GM18508 (cell line): Measurements from ENCODE around the gene SLC39A1.
A peak's percentile ranks its signal among the peaks of the same experiment; 100 is the strongest.

ENCODE experiments used
- ATAC-seq: cut with Tn5 transposase; IDR thresholded peaks from one replicate; pipeline ENCODE4 v1.9.1; 2021; ENCODE audit warnings: moderate number of reproducible peaks; ENCODE audit not compliant: insufficient read depth, unreplicated experiment

The SLC39A1 gene

GRCh38 chr1:153977250-153978240, 14.2 kb upstream of the SLC39A1 start, which contains the start of gene JTB:
JTB (minus strand) TSS chr1:153977674; CDS start chr1:153977252, 422 bp downstream.
- no peak for ATAC-seq

- ATAC-seq = no peak
Measured at GRCh38 chr1:153976819-153977249, 13.5 kb upstream of the SLC39A1 start.

DNA sequence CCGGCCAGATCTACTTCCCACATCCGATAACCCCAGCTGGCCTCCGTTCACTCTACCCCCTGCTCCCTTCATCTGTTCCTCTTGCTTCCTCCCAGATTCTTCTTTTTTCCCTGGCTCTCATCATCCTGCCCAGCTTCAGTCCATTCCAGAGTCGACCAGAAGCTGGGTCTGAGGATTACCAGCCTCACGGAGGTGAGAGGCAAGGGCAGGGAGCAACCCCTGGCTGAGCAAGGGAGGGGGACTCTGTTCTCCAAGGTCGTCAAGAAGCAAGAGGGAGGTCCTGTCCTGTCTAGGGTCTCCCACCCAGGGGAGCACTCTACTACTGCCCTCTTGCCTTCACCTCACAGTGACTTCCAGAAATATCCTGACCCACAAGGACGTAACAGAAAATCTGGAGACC, 10.2 kb upstream of the SLC39A1 start:
- ATAC-seq = no peak

DNA sequence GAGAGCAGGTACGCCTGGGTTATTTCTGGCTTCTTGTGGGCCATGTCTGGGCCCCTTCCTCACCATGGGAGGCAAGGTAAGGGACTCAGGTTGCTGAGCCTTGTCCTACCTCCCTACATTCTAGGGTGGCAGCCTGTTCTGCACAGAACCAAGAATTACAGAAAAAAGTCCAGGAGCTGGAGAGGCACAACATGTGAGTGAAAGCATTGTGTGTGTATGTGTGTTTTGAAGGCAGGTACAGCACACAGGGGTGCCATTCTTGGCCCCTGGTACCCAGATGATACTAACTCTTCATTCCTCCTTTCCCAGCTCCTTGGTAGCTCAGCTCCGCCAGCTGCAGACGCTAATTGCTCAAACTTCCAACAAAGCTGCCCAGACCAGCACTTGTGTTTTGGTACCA, 9.7 kb upstream of the SLC39A1 start:
- ATAC-seq = no peak

- ATAC-seq = no peak
Measured at GRCh38 chr1:153970346-153970745, 7.0 kb upstream of the SLC39A1 start.

- no peak for ATAC-seq
Measured at GRCh38 chr1:153968972-153969371, 5.6 kb upstream of the SLC39A1 start.

DNA sequence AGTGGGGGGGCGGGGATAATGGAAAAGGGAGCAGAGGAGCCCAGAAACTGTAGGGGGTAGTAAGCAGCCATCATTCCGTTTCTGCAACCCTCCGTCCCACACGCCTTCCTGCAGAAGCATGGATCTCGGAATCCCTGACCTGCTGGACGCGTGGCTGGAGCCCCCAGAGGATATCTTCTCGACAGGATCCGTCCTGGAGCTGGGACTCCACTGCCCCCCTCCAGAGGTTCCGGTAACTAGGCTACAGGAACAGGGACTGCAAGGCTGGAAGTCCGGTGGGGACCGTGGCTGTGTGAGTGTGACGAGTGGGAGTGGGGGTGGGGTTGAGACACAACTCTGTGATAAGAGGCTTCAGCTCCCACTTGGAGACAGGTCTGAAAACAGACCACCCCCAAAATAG, 5.1 kb upstream of the SLC39A1 start:
- ATAC-seq = no peak

DNA sequence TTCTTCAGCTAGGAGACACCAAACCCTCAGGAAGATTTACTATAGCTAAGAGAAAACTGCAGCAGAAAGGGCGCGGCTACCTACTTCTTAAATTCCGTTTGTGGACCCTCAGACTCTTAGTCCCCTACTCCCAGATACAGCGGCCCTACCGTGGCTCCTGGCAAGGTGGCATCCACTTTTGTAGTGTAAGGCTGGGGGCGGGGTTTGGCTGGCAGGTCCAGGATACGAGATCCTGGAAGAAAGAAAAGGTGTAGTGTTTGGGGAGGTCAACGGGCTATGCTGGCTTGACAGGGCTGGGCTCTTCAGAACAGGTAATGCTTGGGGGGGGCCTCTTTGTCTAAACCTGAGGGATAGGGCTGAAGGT, 4.6 kb upstream of the SLC39A1 start:
- no peak for ATAC-seq

- peak; percentile 60 for ATAC-seq
Measured at GRCh38 chr1:153967107-153967999, 4.0 kb upstream of the SLC39A1 start, which contains the start of gene CREB3L4. CREB3L4 (plus strand) TSS chr1:153967902; CDS start chr1:153968526, 624 bp downstream.

DNA sequence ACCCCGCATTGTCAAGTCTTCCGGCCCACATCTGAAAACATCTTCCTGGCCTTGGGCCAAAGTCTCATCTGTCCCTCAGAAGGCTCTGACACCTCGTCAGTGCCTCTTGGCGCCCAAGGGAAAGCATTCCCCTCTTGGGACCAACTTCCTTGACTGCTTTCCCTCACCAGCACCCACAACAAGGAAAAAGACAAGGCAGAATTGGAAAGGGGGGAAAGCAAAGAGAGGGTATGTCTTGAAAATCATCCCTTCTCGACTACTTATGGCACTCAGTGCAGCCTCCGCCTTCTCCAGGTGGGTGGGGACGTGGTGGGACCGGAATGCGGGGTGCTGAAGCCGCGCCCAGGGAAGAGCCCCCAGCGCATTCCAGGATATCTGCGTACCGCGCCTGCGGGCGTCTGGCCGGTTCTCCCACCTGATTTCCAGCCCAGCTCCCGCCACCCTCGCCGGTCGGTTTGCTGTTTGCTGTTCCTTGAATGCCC, 554 bp upstream of the SLC39A1 start:
- ATAC-seq = no peak

DNA sequence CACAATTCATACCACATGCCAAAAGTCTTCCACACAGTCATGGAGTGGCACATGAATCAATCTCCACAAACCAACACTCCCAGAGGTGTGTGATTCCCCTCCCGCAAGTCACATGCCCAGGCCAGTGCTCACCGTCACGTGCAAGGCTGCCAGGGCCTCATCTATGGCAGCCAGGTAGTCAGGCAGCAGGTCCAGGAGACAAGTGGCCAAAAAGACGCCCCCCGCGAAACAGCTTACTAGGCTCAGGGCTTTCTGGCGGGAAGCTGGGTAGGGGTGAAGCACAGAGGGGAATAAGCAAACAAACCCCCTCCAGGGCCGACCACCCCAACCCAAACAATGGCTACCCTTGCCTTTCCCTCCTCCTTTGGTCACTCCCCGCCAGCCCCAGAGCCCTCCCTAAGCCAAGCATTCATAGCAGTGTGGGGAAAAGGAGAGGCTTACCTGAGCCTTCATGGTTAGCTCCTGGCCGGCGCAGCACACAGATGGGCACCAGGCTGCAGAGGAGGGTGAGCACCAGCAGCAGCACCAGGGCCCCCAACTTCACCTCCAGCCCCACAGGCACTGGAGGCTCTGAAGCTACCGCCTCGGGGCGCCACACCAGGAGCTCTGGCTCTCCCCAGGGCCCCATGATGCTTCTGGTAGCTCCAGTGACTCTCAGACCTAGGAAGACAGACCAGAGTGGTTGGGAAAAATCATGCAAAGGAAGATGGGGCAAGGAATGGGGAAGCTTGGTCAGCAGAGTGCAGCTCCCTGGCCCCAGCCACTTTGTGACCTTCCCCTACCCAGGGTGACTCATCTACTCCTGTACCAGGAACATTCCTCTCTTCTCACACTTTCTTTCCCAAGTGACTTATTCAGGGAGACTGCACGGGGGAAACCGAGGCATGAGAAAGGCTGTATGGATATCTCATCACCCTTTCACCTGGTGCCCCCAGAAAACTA, 978 bp downstream of the SLC39A1 start:
- ATAC-seq = no peak

DNA sequence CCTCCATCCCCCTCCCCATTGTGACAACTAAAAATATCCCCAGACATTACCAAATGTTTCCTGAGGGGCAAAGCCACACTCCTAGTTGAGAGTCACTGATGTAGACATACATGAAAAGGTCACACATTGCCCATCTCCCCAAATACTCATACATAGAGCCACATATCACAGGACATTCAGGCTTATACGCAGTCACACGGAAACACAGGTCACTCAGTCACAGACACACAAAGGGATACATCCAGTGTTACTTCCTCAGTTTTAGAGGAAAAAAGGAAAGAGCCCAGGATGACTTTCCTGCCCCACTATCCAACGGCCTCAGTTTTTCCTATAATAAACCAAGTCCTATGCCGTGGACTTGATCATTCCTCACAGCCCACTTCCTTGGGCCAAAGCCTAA, 1.9 kb downstream of the SLC39A1 start:
- ATAC-seq = no peak

DNA sequence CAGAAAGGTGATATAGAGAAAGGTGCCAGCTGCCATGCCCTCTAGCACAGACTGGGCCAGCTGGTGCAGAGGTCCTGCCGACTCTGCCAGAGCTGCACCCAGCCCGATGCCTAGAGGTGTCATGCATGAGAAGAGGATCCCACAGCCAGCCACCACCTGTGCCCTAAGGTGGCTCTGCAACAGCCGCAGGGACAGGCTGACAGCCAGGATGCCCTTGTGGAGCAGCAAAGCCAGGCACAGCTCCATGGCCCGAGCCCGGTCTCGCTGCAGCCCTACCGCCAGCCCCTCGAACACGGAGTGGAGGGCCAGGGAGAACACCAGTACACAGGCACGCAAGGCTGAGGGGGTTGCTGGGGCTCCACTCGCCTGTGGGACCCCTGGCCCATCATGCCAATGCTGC, 3.1 kb downstream of the SLC39A1 start:
- no peak for ATAC-seq

DNA sequence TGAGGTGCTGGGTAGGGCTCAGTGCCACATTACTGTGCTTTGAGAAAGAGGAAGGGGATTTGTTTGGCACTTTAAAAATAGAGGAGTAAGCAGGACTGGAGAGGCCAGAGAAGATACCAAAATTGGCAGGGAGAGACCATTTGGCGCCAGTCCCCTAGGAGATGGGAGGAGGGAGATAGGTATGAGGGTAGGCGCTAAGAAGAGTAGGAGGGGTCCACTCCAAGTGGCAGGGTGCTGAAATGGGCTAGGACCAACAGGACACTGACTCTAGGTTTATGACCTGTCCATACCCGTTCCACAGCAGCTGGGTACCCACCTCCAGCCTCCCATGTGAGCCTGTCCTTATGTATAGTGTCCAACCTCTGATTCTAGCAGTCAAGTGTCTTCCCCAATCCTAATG, 3.9 kb downstream of the SLC39A1 start:
- no peak for ATAC-seq

- ATAC-seq = no peak
Measured at GRCh38 chr1:153958961-153959260, 4.4 kb downstream of the SLC39A1 start.

DNA sequence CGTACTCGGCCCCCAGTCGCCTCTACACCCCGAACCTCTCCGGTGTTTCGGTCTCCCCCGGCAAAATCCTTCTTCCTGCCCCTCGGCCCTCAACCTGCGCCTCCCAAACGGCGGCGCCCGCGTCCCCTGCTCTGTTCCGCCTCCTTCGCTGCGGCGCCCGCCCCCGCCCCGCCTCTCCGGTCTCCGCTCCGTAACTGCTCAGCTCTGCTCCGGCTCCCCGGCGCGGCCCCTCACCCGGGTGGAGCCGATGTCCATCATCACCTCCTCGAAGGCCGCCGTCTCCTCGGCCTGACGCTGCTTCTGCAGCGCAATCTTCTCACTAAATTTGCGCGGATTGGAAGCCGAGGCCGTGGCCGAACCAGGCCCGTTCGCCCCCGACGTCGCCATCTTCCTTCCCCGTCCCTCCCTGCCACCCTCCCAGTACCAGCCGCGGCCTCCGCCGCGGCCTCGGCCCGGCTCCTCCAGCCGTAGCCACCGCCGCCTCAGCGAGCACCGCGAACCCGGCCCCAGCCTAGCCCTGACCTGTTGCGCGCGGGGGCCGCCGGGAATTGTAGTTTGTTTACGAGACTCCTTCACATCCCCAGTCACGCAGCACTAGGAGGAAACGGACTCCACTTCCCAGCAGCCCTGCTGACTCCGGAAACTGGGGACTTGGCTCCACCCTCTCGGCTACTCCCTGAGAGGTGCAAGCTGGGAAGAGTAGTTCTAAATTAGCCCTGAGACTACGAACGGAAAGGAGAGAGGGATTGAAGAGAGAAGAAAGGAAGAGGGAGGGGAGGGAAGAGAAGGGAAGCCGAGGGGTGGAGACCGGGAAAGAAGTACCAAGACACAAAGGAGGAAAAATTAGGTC, 5.0 kb downstream of the SLC39A1 start, which contains the start of gene CRTC2:
TSS of gene CRTC2 (minus strand) at position 502 of the 850 bp plus-strand sequence. CDS start at position 387, 115 bp downstream.
- peak; percentile 56 for ATAC-seq

GRCh38 chr1:153957744-153958110, 5.6 kb downstream of the SLC39A1 start:
- no peak for ATAC-seq

DNA sequence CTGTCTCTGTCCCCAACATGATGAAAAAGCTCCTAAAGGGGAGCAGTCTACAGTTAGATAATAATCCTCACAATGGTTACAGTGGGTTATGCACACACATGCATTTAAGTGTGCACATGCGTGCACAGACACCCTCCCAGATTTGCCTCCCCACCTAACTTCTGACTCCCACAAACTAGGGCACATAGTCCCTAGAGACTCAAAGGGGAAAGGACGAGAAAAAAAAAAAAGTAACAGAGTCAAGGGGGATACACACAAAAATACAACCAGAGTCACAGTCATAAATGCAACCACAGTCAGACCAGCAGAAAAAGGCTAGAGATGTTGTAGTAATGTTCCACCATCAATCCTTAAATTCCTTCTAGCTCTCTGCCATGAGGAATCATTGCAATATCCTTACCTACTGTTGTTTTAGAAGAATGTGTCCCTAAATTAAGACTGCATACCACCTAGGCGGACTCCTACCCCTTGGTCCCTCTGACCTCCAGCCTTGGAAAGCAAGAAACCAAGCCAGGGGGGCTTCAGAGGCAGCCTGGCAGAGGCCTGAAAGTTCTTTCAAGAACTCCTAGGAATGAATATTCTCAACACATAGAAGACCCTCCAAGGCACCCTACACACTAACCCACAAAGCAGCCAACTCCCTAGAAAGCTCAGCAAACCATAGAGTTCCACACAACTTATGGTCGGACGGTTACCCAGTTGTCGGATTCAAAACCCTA, 6.2 kb downstream of the SLC39A1 start:
- no peak for ATAC-seq
